GM21367 (cell line): ENCODE measurements around the gene GSTO2.
A peak's percentile ranks its signal among the peaks of the same experiment; 100 is the strongest.

Experiments used
- ATAC-seq: cut with Tn5 transposase; IDR thresholded peaks from one replicate; pipeline ENCODE4 v1.9.1; 2021; ENCODE audit not compliant: unreplicated experiment

The GSTO2 gene

DNA sequence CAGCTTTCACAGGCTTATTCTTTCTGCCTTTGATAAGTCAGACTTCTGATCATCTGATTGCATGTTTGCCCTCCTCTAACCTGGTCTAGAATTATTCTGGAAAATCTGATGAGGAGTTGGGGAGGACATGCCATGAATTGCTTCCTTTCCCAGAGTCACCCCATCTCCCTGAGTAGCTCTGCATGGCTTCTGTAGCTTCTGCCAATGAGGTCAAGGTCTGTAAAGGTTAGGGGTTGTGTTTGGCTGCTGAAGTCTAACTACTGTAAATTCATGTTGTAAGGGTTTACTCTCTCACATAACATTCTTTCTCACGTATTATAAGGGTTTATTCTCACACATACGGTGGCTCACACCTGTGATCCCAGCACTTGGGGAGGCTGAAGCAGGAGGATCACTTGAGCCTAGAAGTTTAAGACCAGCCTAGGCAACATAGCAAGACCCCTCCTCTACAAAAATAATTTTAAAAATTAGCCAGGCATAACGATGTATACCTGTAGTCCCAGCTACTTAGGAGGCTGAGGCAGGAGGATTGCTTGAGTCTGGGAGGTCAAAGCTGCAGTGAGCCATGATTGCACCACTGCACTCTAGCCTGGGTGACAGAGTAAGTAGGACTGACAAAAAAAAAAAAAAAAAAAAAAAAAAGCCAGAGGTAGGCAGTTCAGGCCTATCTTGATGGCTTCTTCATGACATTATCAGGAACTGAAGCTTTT lies 10.7 kb downstream of the GSTO2 start:
- no peak for ATAC-seq

DNA sequence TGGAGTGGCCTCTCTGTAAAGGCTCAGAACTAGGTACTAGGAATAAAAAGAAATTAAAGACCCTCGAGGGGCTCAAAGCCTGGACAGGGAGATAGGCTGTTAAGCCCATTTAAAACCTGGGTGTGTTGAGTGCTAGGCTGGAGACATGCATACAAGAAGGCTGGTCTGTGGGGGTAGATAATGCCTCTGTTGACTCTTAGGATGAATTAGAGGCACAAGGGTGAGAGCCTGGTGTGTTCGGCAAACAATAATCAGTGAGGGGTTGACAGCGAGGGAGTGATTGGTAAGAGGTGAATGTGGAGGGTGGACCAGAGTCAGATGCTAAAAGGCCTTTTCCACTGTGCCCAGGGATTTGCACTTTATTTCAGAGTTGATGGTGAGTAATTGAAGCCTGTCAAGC lies 12.7 kb downstream of the GSTO2 start:
- no peak for ATAC-seq

DNA sequence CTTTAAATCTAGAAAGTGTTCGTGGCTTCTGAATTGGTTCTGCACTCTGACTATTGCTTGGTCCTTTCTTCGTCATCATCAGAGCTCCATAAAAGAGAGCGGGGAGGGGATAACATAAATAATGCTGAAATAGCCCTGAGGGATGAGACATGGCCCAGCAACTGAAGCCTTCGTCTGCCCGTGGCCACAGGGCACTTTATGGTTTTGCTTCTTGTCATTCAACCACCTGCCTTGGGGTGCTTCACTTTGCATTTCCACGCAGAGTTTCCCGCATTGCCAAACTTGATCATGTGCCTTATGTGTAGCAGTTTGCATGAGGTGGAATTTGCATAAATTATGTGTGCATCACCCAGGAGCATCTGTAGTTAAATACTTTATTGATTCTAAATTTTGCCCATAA lies 15.9 kb downstream of the GSTO2 start:
- no peak for ATAC-seq

DNA sequence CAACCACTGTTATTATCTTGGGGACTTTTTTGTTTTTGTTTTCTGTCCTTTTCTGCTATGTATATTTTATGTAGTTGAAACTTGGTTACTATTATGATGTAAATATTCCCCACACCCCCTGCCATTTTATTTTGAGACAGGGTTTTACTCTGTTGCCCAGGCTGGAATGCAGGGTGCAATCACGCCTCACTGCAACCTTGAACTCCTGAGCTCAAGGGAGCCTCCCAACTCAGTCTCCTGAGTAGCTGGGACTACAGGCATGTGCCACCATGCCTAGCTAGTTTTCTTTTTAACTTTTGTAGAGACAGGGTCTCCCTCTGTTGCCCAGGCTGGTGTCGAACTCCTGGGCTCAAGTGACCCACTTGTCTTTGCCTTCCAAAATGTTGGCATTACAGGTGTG lies 18.0 kb downstream of the GSTO2 start:
- ATAC-seq: no peak

DNA sequence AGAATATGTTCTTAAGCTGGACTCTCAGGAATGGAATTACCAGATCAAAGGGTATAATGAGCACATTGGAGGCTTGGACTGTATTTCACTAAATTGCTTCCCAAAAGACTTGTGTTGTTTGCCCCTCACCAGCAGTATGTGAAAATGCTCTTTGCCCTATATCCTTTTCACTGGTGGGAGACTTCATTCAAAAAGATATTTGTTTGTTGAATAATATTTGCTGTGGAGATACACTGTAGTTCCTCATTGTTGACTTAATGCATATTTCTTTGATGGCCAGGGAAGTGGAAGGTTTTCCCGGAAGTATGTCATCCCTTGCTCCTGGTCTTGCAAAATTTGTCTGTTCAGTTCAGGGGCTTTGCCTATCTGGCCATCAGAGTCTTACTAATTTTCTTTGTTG lies 19.4 kb downstream of the GSTO2 start:
- no peak for ATAC-seq

DNA sequence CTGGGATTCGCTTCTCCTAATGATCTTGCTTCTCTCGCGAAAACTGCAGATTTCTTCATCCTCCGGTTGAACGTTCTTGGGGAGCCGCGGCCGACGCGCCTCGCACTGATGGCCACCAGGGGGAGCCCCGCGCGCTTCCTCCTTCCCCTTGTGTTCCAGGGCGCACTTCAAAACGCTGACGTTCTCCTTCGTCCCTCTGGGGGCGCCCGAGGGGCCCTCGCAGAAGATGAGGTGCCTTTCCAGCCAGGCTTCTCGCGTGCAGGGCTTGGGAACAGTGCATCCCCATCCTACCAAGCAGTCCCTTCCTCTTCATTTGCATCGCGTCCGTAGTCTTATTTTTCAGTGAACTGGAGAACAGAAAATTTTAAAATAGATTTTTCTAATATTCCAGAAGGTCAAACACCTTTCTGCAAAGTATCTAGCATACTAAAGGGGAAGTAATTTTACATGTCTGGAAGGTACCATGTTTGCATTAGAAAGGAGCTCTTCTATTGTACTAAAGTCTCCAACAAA lies 22.5 kb downstream of the GSTO2 start:
- peak; percentile 98 for ATAC-seq

DNA sequence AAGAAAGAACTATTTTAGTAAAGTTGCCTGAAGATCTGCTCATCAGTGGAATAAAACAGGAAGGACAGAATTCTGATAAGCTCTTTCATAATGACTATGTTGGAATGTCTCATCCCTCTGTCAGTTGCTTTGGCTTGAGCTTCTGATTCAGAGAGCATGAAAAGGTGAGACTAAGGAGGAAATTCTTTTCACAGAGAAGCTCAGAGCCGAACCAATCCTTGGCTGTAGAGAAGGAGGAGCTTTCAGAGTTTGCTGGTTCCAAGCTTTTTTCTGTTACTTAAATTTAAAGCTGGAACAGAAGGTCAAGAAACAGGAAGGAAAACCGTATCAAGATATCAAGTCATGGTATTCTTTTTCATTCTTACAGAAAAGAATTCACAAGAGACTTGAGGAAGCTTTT lies 24.0 kb downstream of the GSTO2 start:
- no peak for ATAC-seq

DNA sequence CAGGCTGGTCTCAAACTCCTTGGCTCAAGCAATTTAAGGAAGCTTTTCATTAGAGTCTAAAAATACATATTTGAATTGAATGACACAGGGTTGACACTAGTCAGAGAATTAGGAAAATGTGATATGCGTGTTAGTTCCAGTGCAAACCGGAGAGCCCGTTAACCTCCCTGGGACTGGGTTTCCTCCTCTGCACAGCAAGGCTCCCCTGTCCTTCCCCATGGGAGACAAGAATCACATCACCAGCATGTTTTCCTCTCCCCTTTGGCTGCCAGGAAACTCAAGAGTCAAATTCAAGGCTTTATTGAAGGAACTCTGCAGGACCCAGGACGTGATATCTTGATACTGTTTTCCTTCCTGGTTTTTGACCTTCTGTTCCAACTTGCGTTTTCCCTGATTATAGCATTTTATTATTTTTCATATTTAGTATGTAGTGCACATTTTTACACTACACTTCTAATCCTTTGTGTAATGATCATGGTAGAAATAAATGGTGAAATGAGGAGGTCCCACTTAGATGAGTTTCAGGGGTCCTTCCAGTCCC lies 24.9 kb downstream of the GSTO2 start:
- no peak for ATAC-seq

DNA sequence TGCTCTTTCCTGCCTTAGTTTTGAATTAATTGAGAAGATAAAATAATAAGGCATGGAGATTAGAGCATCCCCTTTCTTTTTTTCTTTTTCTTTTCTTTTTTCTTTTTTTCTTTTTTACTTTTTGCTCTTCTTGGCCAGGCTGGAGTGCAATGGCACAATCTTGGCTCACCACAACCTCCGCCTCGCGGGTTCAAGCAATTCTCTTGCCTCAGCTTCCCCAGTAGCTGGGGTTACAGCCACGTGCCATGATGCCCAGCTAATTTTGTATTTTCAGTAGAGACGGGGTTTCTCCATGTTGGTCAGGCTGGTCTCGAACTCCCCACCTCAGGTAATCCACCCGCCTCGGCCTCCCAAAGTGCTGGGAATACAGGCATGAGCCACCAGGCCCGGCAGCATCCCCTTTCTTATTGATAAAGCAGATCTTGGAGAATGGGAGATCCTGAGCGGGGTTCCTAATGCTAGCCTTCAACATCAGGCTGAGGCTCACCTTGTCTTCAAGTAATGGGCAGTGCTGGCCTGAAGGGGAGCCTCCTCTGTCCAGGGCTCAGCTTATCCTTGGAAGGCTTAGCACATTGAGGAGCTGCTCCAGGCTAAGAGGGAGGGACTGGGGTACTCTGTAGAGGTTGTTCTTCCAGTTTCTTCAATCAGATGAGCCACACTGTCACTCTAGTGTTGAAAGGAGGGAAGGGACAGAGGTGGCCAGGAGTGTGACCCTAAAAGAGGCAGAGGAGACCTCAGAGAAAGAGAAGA lies 27.9 kb downstream of the GSTO2 start:
- ATAC-seq: no peak

DNA sequence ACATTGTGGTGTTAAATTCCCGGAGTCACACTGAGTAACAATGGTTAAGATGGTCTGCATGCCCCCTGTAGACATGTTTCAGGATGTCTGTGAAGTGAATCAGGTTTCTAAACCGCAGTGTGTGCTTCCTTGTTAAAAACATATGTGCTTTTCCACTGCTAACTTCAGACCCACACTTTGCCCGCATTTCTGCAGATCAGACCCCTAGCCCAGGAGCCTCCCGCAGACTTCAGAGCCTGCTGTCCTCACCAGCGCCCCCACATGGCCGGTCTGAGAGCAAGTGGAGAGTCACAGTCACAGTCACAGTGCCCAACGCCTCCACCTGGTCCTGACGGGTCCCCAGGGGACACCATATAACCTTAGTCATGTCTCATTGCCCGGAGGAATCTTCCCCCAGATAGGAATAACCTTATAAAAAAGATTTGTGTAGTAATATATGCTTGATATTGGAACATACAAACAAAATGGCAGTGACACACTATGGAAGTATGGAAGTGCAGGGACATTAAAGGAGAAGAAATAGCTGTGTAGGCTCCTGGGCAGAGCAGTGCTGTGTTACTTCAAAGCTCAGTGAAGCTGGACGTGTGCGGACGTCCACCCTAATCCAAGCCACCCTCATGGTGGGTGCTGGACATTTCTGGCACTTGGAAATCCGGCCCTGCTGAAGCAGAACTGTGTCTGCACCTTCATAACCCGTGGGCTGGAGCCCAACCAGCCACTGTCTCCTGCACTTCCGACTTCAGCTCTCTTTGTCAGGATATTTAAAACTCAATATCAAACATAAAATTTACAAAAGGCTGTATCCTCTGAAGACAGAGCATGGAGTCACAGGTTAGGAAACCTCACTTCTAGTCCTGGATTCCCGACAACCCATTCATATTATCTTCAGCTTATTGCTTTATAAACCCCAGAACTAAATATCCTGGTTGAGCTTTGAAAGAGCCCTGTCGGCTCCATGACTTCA lies 29.0 kb downstream of the GSTO2 start:
- no peak for ATAC-seq

DNA sequence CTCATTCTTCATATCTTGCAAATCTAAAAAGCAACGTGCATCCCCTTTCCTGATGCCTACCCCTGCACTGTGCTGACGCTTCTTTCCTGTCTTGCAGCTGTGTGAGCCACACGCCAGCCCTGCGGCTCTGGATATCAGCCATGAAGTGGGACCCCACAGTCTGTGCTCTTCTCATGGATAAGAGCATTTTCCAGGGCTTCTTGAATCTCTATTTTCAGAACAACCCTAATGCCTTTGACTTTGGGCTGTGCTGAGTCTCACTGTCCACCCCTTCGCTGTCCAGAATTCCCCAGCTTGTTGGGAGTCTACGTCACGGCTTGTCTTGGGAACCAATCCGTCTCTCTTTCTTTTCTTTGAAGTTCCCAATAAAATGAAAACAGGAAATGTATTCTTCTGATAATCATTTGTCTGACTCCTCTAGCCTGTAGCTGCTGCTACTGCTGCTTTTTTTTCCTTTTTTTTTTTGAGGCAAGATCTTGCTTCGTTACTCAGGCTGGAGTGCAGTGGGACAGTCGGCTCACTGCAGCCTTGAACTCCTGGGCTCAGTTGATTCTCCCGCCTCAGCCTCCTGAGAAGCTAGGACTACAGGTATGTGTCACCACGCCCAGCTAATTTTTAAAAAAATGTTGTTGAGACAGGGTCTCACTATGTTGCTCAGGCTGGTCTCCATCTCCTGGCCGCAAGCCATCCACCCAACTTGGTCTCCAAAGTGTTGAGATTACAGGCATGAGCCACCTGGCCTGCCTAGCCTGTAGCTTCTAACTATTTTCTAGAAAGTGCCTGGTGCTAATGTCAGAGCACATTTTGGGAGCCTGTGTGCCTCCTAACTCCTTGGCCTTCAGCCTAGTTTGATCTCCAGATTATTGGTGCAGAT lies 30.3 kb downstream of the GSTO2 start:
- no peak for ATAC-seq

DNA sequence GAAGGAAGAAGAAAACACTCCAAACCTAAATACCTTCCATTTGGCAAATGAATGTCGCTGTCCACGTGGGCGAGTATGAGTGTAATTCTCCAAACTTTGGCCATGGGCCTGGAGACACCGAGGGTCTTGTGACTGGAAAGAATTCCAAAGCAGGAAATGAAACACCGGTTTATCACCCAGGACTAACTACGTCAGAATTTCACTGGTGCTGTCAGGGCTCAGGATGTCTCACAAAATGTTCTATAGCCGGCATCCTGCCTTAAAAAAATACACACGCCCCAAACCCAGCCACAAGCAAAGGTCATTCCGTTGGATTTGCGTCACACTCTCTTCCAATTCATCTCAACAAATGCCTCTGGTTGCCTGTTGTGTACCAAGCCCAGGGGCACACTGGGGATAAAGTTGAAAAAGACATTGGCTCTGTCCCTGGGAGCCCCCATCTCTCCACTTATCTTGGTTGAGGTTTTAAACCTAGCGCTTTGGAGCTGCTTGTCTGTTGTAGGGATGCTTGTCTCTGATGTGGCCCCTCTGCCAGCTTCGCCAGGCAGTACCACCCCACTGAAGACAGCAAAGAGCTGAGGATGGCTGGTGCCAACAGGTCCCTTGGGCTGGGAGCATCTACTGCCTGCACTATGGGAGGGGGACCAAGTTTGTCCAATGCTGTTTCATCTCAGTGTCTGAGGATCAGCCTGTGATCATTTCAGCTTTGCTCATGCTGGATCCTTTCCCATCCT lies 31.2 kb downstream of the GSTO2 start:
- ATAC-seq: no peak

DNA sequence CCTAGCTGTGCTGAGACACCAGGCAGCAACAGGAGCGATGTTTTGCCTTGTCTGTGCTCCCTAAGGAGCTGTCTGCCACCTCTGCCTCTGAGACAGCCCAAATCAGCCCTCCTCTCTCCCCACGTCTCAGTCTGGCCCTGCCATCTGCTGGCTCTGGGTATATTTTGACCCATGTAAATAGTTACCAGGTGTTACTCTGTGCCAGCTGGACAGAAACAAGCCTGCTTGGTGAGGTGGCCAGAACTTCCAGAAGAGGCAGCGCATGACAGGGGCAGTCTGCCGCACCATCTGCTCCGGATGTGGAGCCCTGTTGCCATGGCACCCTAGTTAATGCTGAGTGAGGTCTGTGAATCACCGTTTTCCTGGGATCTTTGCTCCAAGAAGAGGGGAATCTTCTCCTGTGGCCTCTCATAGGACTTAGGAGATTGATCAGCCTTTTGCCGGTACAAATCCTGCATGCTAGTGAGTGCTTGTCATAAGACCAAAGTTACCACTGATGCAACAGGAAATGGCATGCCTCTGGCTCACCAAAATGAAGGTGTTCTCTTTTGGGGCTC lies 31.8 kb downstream of the GSTO2 start:
- ATAC-seq: no peak

DNA sequence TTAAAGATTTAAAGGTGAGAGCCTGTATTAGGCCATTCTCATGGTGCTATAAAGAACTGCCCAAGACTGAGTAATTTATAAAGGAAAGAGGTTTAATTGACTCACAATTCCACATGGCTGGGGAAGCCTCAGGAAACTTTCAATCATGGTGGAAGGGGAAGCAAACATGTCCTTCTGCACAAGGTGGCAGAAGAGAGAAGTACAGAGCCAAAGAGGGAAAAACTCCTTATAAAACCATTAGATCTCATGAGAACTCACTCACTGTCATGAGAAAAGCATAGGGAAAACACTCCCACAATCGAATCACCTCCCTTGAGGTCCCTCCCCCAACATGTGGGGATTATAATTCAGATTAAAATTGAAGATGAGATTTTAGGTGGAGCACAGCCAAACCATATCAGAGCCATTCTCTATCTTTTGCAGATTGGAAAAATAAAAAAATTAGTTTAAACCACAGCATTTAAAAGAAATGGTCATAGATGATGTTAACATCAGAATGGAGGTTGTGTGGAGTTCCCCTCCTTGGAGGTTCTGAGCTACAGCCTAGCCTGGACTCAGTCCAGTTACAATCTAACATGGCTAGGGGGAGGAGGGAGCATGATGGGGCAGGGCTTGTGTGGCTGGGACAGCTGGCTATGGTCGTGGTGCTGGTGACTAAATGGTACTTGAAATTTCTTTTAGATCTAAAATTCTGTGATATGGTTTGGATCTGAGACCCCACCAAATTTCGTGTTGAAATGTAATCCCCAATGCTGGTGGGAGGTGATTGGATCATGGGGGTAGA lies 33.1 kb downstream of the GSTO2 start:
- no peak for ATAC-seq

DNA sequence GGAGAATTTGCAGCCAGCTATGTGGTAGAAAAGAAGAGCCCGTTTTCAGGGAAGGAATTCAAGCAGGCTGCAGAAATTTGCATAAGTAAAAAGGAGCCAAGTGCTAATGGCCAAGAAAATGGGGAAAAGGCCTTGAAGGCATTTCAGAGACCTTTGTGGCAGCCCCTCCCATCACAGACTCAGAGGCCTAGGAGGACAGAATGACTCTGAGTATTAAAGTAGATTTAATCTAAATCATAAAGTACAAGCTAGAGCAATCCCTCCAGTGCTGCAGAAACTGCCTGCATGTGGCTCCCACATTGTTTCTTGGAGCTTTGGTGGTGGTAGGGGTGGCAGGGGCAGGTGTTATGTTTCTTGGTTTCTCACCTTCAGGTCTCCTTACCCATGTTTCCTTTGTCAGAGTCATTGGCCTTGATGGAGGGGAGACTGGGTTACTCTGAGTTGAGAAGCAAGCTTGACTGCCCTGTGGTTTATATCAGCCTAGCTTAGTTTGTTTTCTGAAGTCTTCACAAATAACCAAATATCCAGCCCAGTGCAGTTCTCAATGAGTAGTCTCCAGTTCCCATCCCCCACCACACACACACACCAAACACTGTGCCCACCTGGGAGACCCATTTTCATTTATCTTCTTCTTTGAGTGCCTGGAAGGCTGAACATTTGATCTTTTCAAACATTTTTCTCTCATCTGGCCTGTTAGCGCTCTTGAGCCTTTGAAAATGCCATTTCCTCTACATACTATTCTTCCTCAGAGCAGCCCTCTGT lies 34.8 kb downstream of the GSTO2 start:
- ATAC-seq: no peak

DNA sequence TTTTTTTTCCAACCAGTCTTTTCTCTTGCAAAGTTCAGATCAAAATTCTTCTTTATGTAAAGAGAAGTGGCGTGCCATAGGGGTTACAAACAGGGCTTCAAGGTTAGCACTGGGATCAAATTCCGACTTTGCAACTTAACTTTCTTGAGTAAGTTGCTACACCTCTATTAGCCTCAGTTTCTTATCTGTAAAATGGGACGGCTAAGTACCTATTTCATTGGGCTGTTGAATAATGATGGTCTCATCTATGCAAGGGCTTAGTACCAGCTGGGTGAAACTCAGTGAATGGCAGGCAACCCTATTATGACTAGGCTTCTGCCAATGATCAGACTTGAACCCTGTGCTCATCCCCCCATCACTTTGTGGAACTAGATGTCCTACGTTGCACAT lies 35.4 kb downstream of the GSTO2 start:
- no peak for ATAC-seq

DNA sequence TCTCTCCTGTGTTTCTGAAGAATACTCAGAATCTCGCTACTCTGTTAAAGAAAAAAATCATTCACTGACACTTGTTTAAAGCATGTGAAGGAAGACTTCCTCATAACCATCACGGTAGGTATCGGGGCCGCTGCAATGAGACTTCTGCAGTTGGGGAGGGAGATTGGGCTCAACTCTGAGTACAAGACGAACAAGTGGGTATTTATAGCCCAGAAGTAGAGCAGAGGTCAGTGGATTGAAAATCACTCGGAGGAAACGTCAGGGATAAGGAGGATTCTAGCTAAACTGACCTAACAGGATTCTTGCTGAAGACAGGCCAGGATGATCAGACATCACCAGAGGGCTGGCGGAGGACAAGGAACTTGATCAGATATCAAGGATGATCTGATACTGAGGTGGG lies 35.9 kb downstream of the GSTO2 start:
- no peak for ATAC-seq

DNA sequence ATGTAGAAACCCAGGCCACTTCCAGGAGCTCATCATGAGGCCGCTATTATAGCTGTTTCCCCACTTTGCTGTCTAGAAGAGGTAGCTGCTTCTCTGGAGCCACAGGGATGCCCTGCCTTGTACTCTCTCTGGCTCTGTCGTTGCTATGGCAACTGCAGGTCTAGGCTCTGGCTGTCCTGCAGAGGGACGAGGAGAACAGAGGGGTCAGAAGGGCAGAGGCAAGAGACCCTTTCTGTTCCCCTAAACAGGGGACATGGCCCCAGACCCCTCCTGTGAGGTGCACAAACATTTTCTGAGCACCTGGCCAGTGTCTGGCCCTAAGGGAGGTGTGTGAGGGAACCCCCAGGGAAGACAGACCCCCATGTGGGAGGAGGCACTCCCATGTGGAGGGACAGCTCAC lies 37.9 kb downstream of the GSTO2 start:
- ATAC-seq: no peak
